B cell (primary cell): ENCODE data around the gene IPMK.

Experiments used
- CTCF ChIP-seq: fragments of 200-600 bp; IDR thresholded peaks from one replicate; pipeline ENCODE4 v1.8.0; 2022; ENCODE audit warnings: antibody characterized with exemption, mild to moderate bottlenecking
- EZH2 ChIP-seq: IDR thresholded peaks from 2 replicates; pipeline ENCODE4 v1.6.1; 2012; ENCODE audit warnings: borderline replicate concordance, low read depth, mild to moderate bottlenecking, moderate library complexity, low read length; ENCODE audit not compliant: insufficient read depth, poor library complexity, severe bottlenecking

GRCh38 chr10:58209669-58210068, 58.0 kb downstream of the IPMK start:
- TF ChIP-seq CTCF: no peak
- TF ChIP-seq EZH2: no peak
